ENCODE measurements around the gene ARHGAP23. TPM values are rescaled to one million over a fixed set of nuclear protein-coding genes. Genes with fewer than 3 reads are reported as not detected.
A peak's percentile ranks its signal among the peaks of the same experiment; 100 is the strongest.

Gene ARHGAP23
- total RNA-seq, 1 donor from 2014 or later, result 31.4 TPM

GRCh38 chr17:38439436-38439835 lies 11.2 kb downstream of the ARHGAP23 start:
- DNase-seq (ENCODE audit: low spot score in 2 of 2) (no peak), FAIRE-seq (no peak)

GRCh38 chr17:38440614-38441397 lies 12.5 kb downstream of the ARHGAP23 start:
- FAIRE-seq, result no peak
- DNase-seq (ENCODE audit: low spot score in 2 of 2), result no peak

DNA sequence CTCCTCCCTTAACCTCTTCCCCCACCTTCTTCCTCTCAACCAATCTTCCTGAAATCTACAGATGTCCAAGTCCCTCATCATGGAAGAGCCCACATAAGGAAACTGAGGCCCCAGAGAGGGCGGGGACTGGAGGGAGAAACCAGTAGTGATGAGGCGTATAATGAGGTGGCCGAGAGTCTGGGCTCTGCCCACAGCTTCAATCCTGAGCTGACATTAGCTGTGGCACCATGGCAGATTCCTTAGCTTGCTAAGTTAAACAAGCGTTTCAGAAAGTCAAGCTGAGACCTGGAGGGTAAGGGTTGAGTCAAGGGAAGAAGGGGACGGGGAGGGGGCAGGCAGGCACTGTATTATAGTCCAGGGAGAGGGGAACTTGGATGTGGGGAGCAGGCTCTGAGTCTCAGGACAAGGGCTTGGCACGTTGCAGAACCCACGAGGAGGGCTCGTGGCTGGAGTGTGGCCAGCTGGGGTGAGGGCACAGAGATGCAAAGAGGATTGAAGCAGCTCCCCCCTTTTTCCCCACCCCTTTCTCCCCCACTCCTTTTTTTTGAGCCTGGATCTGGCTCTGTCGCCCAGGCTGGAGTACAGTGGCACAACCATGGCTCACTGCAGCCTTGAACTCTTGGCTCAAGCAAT lies 13.3 kb downstream of the ARHGAP23 start:
- DNase-seq (ENCODE audit: low spot score in 2 of 2) (no peak), FAIRE-seq (no peak)

GRCh38 chr17:38442548-38442947 lies 14.3 kb downstream of the ARHGAP23 start:
- no peak for FAIRE-seq
- DNase-seq (ENCODE audit: low spot score in 2 of 2), result no peak

DNA sequence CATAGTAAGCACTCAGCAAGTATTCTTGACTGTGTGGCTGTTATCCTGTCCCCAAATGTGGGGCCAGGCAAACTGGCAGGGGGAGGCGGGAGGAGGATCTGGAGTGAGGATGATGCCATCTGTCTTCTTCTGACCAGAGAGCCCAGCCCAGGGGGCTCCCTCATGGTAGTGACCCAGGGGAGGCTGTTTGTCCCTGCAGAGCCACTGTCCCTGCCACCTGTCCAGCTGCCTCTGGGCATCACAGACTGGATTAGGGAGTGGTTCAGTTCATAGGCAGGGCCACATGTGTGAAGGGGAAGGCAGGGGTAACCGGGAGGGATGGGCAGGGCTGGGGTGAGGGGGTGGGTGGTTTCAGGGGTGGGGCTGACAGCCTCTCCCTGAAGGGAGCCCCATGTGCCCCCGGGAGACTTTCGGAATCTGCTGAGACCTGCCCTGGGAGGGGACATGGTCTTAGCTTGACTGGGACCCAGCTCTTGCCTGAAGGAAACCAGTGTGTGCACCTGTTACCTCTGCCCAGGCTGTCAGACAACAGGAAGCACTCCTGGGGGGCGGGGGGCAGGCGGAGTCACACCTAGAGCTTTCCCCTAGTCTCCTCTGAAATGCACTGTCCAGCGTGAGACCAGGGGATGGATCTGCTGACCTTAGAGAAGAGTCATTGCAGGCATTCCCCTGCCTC lies 15.2 kb downstream of the ARHGAP23 start:
- FAIRE-seq (no peak), DNase-seq (ENCODE audit: low spot score in 2 of 2) (no peak)

- FAIRE-seq (no peak), DNase-seq (ENCODE audit: low spot score in 2 of 2) (peak in 1 of 2 donors; percentile 82)
Measured at GRCh38 chr17:38444151-38444550, 15.9 kb downstream of the ARHGAP23 start.

GRCh38 chr17:38447502-38448085 lies 19.3 kb downstream of the ARHGAP23 start:
- FAIRE-seq (no peak), DNase-seq (ENCODE audit: low spot score in 2 of 2) (no peak)

DNA sequence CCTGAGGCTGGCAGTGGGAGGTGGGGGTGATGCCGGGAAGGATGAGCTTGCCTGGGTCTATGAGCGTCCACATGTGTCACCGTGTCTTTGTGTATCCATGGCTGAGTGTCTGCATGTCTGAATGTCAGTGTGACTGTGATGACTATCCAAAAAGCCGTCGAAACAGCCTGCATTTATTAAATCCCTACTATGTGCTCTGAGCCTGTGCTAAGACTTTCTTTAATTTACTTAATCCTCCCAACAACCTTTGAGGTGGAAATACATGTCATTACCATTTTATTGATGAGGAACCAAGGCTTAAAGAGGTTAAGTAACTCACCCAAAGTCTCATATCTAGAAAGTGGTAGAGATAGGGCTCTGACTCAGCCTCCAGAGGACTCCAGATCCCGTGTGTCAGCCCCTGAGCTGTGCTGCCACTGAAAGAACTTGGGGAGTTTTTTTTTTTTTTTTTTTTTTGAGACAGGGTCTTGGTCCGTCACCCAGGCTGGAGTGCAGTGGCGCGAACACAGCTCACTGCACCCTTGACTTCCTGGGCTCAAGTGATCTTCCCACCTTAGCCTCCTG lies 20.0 kb downstream of the ARHGAP23 start:
- no peak for FAIRE-seq
- no peak for DNase-seq (ENCODE audit: low spot score in 2 of 2)

- no peak for DNase-seq (ENCODE audit: low spot score in 2 of 2)
Measured at GRCh38 chr17:38449364-38449763, 21.1 kb downstream of the ARHGAP23 start.

DNA sequence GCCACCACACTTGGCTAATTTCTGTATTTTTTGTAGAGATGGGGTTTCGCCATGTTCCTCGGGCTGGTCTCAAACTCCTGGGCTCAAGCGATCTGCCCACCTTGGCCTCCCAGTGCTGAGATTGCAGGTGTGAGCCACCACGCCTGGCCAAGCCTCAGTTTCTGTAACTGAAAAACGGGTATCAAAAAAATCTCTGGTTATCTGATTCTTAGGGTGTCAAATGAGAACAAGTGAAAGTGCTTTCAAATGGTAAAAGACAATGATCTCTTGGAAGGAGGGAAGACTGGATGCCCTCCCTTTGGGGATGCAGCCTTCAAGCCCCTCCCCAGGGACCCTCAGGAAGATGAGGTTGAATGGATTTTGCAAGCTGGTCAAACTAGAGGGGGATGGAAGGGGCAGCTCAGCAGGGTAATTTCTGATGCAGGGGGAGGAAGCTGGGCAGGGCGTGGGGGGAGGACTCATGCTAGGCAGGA lies 22.3 kb downstream of the ARHGAP23 start:
- DNase-seq (ENCODE audit: low spot score in 2 of 2), result no peak
- no peak for FAIRE-seq

More at GRCh38 chr17:38449364-38449763, 21.1 kb downstream of the ARHGAP23 start:
- no peak for FAIRE-seq

GRCh38 chr17:38451030-38451839 lies 23.0 kb downstream of the ARHGAP23 start:
- no peak for FAIRE-seq
- no peak for DNase-seq (ENCODE audit: low spot score in 2 of 2)

DNA sequence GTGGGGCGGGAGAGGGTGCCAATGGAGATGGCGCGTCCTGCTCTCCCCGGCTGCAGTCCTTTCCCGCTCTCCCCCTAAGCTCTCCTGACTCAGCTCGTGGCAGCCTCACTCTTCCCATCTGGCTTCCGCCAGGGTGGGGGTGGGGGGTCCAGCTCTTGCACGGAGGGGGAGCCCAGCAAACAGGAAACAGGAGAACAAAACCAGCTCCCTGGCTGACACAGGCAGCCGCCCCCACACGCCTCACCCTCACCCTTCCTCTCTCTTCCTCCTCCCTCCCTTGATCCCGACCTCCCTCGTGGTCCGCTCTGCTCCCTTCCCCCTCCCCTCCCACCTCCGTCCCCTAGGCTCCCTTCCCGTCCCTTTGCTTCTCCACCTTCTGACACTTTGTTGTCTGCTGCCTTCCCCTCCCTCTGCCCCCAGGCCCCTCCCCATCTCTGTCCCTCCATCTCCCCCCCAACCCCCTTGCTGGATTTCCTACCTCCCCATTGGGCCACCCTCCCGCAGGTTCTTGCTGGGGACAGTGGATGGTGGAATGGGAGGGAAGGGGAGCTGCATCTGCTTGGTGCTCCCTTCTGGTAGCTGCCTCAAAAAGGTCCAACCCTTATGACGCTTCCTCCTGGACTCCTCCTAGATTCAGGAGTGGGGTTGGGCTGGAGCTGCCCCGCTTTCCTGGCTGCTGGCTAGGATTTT lies 23.7 kb downstream of the ARHGAP23 start:
- DNase-seq (ENCODE audit: low spot score in 2 of 2), result peak in 1 of 2 donors; percentile 63
- no peak for FAIRE-seq

DNA sequence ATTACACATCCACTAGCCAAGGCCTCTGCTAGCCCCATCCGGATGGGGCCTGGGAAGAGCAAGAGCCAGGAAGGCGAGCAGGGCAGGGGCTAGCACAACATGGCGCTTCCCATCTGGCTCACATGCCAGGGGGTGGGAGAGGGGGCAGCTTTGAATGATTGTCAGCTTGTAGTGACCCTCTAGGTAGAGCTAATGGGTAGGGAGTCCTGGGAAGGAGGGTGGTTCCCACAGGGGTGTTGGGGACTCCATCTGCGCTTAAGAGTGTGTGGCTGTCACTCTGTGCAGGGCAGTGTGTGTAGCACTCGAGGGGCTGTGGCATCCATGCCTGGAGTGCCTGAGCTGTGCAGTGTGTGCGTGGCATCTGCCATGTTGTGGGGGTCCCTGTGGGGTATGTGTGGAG lies 24.5 kb downstream of the ARHGAP23 start:
- DNase-seq (ENCODE audit: low spot score in 2 of 2), result no peak
- FAIRE-seq, result no peak

DNA sequence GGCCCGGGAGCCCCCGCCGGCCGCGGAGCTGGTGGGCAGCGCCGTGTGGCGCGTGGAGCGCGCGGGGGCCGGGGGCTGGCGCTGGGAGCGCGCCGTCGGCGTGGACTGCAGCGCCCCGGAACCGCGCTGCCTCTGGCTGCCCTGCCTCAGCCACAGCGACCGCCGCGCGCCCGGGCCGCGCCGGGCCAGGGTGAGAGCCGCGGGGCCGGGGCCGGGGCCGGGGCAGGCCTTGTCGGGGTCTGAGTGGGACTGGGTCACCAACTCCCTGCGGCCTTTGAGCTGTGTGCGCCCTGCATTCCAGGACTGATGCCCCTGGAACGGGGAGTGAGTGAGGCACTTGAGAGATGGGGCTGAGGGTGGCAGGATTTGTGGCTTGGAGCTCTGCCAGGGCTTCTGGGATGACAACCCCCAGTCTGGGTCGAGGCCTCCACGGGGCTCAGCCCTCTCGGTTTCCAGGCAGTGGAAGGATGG lies 25.7 kb downstream of the ARHGAP23 start:
- DNase-seq (ENCODE audit: low spot score in 2 of 2), result peak in 1 of 2 donors; percentile 63
- FAIRE-seq, result no peak

DNA sequence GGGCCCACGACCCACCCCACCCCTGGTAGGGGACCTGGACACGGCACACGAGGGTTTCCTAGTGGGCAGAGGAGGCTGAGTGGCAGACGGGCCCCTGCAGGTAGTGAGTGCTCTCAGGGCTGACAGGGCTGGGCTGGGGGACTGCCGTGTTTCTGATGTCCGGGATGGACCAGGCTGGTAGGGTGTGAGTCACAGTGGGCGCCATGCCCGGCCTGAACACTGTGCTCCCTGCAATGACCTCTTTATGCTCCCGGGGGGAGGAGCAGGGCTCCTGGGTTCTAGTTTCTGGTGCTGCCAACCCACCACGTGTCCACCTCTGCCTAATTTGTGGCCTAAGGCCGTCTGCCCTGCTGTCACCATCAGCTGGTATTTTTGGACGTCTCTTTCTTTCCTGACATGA lies 26.3 kb downstream of the ARHGAP23 start:
- peak; percentile 90 to 91 for DNase-seq (ENCODE audit: low spot score in 2 of 2)

DNA sequence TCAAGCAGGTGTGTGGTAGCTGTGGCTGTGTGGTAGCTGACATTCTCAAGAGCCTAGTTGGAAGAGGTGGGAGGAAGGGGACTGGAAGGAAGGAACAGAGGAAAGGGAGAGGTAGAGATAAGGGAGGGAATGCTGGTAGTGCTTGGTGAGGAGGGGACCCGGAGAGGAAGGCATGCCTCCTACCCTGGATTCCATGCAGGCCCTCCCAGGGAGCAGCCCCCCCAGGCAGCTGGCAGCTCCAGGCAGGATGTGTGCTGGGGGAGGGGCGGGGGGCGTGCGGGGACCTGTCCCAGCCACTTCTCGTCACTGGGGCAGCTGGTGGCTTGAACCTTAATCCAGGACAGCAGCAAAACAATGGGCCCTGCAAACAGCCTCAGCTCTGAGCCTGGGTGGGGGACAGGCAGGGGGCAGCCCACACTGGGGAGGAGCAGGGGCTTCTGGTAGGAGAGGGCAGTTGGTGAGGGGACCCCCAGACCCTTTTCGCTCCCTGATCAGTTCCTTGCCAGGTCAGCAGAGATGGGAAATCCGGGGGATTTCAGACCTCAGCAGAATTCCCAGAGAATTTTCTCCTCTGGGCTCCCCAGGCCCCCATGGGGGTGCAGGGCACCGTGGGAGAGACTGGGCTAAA lies 27.1 kb downstream of the ARHGAP23 start:
- FAIRE-seq (no peak), DNase-seq (ENCODE audit: low spot score in 2 of 2) (peak in 1 of 2 donors; percentile 17)

More for the DNA sequence above, 26.3 kb downstream of the ARHGAP23 start:
- no peak for FAIRE-seq

GRCh38 chr17:38456031-38456815 lies 28.0 kb downstream of the ARHGAP23 start:
- FAIRE-seq, result no peak
- DNase-seq (ENCODE audit: low spot score in 2 of 2), result peak in 1 of 2 donors; percentile 35

Data from frontal cortex (tissue), 4 donors.